Endothelial cell (in vitro differentiated cells): Measurements from ENCODE around the gene NOG. TPM values are rescaled to one million over a fixed set of nuclear protein-coding genes. Genes with fewer than 3 reads are reported as not detected.

ENCODE experiments used
- DNase-seq: peaks from one replicate; pipeline ENCODE4 v3.0.0; 2021; ENCODE audit warnings: low spot score
- H3K27ac Mint-ChIP-seq: one replicate; pipeline ENCODE4 v1.8.0; 2021; ENCODE audit warnings: mixed read lengths, inconsistent platforms; ENCODE audit not compliant: unreplicated experiment
- H3K27me3 Mint-ChIP-seq: one replicate; pipeline ENCODE4 v1.8.0; 2021; ENCODE audit warnings: mild to moderate bottlenecking, moderate library complexity, mixed read lengths, inconsistent platforms; ENCODE audit not compliant: unreplicated experiment
- H3K36me3 Mint-ChIP-seq: one replicate; pipeline ENCODE4 v1.8.0; 2021; ENCODE audit warnings: mild to moderate bottlenecking, low read depth, mixed read lengths, inconsistent platforms; ENCODE audit not compliant: unreplicated experiment
- H3K4me1 Mint-ChIP-seq: one replicate; pipeline ENCODE4 v1.8.0; 2021; ENCODE audit warnings: mild to moderate bottlenecking, mixed read lengths, inconsistent platforms; ENCODE audit not compliant: unreplicated experiment
- H3K4me3 Mint-ChIP-seq: one replicate; pipeline ENCODE4 v1.8.0; 2021; ENCODE audit warnings: mild to moderate bottlenecking, mixed read lengths, inconsistent platforms; ENCODE audit not compliant: unreplicated experiment
- H3K9me3 Mint-ChIP-seq: one replicate; pipeline ENCODE4 v1.8.0; 2021; ENCODE audit warnings: mixed read lengths, inconsistent platforms; ENCODE audit not compliant: unreplicated experiment
- CTCF ChIP-seq: fragments of 200-600 bp; sonication (generic); IDR thresholded peaks from one replicate; pipeline ENCODE4 v1.5.0; 2021; ENCODE audit warnings: antibody characterized with exemption; ENCODE audit not compliant: unreplicated experiment
- long read RNA-seq: library from polyadenylated mRNA; unstranded; transcript quantifications from one replicate; pipeline ENCODE4 v2.0.0, GENCODE V29; 2020; ENCODE audit not compliant: unreplicated experiment
- total RNA-seq: library from RNA; stranded (reverse); fragmentation: NEBNext Ultra II Directional; extraction: Animal tissue kit (Norgen Biotek cat#: 25700); gene quantifications from one replicate; pipeline ENCODE4 v1.2.1, GENCODE V29; 2021; ENCODE audit not compliant: unreplicated experiment

Gene NOG
- not detected for total RNA-seq
- long read RNA-seq, result 0 reads

GRCh38 chr17:56593646-56594319, at the start of gene NOG:
NOG (plus strand) TSS chr17:56593699; CDS start chr17:56594224, 525 bp downstream.
- no peaks in the 10 kb centered on the region for H3K36me3 Mint-ChIP-seq
- no peak within 1 kb of the TSS for H3K27ac Mint-ChIP-seq
- H3K4me1 Mint-ChIP-seq, result peaks cover 13% of the 10 kb centered on the region
- peak within 1 kb of the TSS; percentile 73 for H3K4me3 Mint-ChIP-seq
- DNase-seq, result peak; percentile 64
- no peaks in the 10 kb centered on the region for H3K9me3 Mint-ChIP-seq
- peaks cover 17% of the 10 kb centered on the region for H3K27me3 Mint-ChIP-seq
- no peak for TF ChIP-seq CTCF

DNA sequence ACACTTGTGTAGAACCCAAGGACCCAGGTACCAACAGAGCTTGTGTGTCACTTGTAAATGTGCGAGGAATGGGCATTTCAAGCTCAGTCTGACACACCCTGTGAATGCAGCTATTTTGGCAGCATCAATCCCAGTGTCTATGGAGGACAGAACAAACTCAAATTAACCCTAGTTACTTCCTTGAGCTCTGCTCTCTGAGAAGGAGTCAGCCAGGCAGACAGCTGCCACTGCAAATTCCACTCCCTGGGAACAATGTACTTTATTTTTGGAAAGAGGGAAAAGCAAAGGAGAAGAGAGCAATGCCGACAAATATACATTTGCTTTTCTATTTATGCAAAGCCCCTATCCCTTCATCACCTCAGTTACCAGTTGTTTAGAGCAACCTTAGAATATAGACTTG, 48.4 kb upstream of the NOG start:
- DNase-seq, result no peak
- Mint-ChIP-seq H3K9me3 (no peaks in the 10 kb centered on the region), H3K27me3 (no peaks in the 10 kb centered on the region), H3K27ac (no peak overlapping the region), H3K36me3 (no peaks in the 10 kb centered on the region), H3K4me3 (no peak overlapping the region), H3K4me1 (no peaks in the 10 kb centered on the region)
- no peak for TF ChIP-seq CTCF

- Mint-ChIP-seq H3K4me1 (no peaks in the 10 kb centered on the region), H3K27ac (no peak overlapping the region), H3K27me3 (no peaks in the 10 kb centered on the region), H3K9me3 (no peaks in the 10 kb centered on the region), H3K36me3 (no peaks in the 10 kb centered on the region), H3K4me3 (no peak overlapping the region)
- no peak for TF ChIP-seq CTCF
- DNase-seq, result no peak
Measured at GRCh38 chr17:56545930-56546329, 47.6 kb upstream of the NOG start.

DNA sequence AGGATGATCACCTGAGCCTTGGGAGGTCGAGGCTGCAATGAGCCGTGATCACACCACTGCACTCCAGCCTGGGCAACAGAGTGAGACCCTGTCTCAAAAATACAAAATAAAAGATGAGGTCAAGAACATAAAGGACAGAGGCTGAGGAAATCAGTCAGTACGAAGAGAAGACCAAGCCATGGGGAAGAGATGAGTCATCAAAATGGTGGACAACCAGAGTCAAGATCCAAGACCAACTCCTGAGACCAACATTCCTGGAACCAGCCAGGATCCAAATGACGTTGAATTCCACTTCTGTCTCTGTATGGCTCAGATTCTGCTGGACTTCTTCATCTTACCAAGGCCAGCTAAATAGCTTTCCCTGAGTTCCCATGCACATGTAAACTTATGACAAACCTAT, 44.8 kb upstream of the NOG start:
- Mint-ChIP-seq H3K4me1 (no peaks in the 10 kb centered on the region), H3K9me3 (peaks cover 4% of the 10 kb centered on the region), H3K27me3 (no peaks in the 10 kb centered on the region), H3K36me3 (no peaks in the 10 kb centered on the region), H3K27ac (no peak overlapping the region), H3K4me3 (no peak overlapping the region)
- DNase-seq, result no peak
- no peak for TF ChIP-seq CTCF

GRCh38 chr17:56549501-56549900, 44.0 kb upstream of the NOG start:
- H3K4me3 Mint-ChIP-seq, result no peak overlapping the region
- H3K27ac Mint-ChIP-seq, result no peak overlapping the region
- no peaks in the 10 kb centered on the region for H3K36me3 Mint-ChIP-seq
- no peak for TF ChIP-seq CTCF
- no peaks in the 10 kb centered on the region for H3K4me1 Mint-ChIP-seq
- no peaks in the 10 kb centered on the region for H3K27me3 Mint-ChIP-seq
- DNase-seq, result no peak
- H3K9me3 Mint-ChIP-seq, result peaks cover 4% of the 10 kb centered on the region
